Right renal cortex interstitium (tissue), 3 donors: ENCODE measurements around the gene ARPC1B. TPM values are rescaled to one million over a fixed set of nuclear protein-coding genes. Genes with fewer than 3 reads are reported as not detected.
"Not testable (repeated sequence)": the region's sequence is repeated elsewhere in the genome, so short reads cannot be mapped to it uniquely, and the experiment has no call there.

ENCODE experiments used
- DNase-seq, 3 donors: peaks; one replicate each; pipeline ENCODE4 v3.0.0-alpha.2; 2013; ENCODE audit warnings: low read depth in 3 of 3, low spot score in 2 of 3
- polyA plus RNA-seq, 3 donors: library from polyadenylated mRNA; unstranded; fragments of 120-200 nt; gene quantifications; one replicate each; pipeline ENCODE4 v1.2.1, GENCODE V29; 2013; ENCODE audit not compliant: insufficient read length in 3 of 3

Gene ARPC1B
- 10 to 100 TPM; 30.5 to 34.6 (median 32.2) TPM for polyA plus RNA-seq

GRCh38 chr7:99374111-99375064, at the start of gene ARPC1B:
Gene ARPC1B (plus strand): TSS chr7:99374730. CDS start chr7:99385715, 10,985 bp downstream.
- no peak for DNase-seq

GRCh38 chr7:99325001-99325493, 49.5 kb upstream of the ARPC1B start:
- DNase-seq = no peak

DNA sequence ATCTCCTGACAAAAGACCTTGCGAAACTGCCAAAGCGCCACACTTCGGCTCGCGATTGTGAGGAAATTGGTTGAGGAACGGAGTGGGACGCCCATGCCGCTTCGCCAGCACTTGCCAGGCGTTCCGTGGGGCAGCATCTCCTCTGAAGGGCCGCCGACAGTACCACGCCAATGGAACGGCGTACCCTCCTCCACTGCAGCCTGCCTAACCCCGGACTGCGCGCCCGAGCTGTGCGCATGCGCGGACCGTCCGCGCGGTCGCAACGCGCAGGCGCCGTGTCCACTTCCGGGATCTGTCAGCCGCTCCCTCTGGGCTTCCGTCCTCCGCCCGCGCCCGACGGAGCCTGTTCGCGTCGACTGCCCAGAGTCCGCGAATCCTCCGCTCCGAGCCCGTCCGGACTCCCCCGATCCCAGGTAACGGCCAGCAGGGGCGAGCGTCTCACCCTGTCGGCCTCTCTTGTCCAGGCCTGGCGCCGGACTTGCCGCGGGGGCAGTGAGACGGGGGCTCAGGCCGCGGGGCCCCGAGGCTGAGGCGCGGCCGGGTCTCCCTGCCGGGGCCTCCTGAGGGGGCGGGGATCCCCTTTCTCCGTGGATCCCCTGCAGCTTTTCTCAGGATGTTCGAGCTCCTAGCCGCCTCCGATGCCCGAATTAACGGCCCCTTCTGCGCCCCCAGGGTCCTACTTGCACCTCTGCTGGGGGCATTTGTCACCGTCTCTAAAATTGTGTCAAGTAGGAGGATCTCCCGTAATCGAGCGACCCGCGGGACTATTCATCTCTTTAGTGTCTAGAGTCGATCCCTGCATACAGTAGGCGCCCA, 48.7 kb upstream of the ARPC1B start, which contains the start of gene ARPC1A:
Gene ARPC1A (plus strand): TSS at position 307 of the 816 bp plus-strand sequence. CDS start 7,456 bp downstream, outside the sequence.
- DNase-seq = peak; percentile 81 to 89 (median 84)

DNA sequence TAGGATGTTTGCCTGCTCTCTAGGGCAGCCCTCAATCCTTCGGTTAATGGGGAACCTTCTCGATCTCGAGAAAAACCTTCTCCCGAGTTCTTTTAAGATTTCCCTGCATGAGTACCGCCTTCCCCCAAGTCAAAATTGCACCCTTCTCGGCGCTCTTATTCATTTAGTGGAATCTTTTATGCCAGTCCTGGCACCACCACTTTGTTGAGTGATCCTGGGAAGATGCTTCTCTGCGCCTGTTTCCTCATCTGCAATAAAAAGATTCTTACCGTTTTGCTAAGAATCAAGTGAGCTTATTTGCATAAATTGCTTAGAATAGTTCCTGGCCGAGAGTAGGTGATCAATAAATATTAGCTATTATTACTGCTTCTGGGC, 48.1 kb upstream of the ARPC1B start:
- DNase-seq = no peak

DNA sequence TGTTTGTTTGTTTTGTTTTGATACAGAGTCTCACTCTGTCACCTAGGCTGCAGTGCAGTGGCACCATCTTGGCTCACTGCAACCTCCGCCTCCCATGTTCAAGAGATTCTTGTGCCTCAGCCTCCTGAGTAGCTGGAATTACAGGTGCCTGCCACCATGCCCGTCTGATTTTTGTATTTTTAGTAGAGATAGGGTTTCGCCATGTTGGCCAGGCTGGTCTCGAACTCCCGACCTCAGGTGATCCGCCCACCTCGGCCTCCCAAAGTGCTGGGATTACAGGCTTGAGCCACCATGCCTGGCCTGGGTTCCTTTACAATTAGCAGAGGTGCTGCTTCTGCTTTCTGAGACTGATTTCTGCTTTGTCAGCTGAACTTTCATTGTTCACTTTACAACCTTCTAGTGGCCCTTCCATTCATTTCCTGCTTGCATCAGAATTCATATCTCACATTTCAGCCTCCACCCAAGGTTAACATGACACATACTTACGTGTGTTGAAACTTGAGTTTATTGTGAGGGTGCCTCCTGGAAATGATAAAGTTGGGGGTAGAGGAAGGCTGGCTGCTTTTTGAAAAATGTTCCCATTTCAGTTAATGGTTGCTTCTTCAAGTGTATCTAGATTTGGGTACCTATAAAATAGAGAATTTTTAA, 44.1 kb upstream of the ARPC1B start:
- not testable (repeated sequence) for DNase-seq

- no peak for DNase-seq
Measured at GRCh38 chr7:99331002-99331401, 43.5 kb upstream of the ARPC1B start.

DNA sequence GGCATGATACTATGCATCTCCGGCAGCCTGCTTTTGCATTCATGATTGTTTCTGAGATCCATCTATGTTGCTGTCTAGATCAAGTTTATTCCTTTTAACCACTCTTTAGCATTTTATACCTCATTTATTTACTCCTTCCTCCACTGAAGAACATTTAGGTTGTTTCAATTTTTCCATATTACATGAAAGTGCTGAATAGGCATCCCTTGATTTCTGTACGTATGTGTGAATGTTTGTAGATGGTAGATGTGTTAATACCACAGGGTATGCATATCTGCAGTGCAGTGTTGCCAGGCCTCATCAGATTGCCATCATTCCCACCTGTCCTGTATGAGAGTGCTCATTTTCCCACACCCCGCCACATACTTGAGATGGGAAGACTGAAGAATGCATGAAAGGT, 34.9 kb upstream of the ARPC1B start:
- no peak for DNase-seq

- DNase-seq = no peak
Measured at GRCh38 chr7:99340659-99341058, 33.9 kb upstream of the ARPC1B start.

- no peak for DNase-seq
Measured at GRCh38 chr7:99344061-99344647, 30.4 kb upstream of the ARPC1B start.

GRCh38 chr7:99350641-99351040, 23.9 kb upstream of the ARPC1B start:
- DNase-seq = not testable (repeated sequence)

DNA sequence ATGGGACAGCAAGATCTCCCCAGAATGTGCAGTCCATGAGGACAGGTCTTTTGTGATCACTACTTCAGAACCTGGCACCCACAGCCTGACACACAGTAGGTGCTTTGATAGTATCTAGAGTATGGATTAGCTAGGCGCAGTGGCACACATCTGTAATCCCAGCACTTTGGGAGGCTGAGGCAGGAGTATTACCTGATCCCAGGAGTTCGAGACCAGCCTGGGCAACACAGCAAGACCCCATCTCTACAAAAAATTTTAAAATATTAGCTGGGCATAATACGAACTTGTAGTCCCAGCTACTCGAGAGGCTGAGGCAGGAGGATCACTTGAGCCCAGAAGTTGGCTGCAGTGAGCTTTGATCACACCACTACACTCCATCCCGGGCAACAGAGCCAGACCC, 22.3 kb upstream of the ARPC1B start:
- no peak for DNase-seq

DNA sequence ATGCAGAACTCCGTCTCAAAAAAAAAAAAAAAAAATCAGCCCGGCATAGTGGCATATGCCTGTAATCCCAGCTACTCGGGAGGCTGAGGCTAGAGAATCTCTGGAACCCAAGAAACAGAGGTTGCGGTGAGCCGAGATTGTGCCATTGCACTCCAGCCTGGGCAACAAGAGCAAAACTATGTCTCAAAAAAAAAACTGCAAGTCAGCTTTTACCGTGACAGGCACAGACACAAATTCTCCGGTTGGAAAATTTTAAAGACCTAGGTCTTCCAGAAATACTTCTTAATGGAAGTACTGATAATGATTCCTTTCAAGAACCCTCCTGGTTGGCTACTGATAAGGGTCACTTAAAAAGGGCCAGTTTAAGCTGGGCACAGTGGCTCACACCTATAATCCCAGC, 19.4 kb upstream of the ARPC1B start:
- DNase-seq = no peak

DNA sequence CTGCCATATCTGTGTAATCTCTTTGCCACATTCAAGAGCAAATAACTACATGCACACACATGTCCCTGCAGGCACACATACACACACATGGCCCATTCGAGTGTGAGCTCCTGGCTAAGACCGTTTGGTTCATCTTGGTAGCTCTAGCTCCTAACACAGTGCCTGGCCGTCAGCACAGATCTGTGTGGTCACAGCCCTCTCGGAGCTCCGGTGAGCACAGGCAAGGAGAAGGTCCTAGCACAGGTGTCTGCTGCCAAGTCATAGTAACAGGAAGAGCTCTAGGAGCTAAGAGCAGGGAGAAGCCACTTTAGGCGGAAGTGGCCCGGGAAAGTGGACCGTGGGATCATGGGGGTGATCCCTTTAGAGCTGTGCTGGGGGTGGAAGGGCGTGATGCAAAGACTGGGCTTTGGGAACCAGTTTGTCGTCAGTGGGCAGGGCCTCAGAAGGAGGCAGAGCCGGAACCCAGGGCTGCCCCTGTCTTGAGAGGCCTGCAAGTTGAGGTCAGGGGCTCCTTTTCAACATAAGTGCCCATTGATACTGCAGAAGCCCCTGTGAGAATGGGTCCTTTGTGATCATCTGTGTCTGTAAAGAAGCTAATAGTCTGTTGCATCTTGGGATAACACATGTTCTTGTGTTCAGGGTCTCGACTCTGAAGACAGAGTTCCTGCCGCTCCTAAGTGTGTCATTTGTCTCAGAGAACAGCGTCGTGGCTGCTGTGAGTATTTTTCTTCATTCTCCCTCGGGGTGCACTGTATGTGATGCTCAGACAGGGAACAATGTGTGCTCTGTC, 16.6 kb upstream of the ARPC1B start:
- DNase-seq = no peak

DNA sequence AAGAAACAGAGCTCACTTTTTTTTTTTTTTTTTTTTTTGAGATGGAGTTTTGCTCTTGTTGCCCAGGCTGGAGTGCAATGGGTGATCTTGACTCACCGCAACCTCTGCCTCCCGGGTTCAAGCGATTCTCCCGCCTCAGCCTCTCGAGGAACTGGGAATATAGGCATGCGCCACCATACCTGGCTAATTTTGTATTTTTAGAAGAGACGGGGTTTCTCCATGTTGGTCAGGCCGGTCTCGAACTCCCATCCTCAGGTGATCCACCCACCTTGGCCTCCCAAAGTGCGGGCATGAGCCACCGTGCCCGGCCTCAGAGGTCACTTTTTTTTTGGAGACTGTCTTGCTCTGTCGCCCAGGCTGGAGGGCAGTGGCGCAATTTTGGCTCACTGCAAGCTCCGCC, 16.0 kb upstream of the ARPC1B start:
- not testable (repeated sequence) for DNase-seq

GRCh38 chr7:99359465-99360154, 14.9 kb upstream of the ARPC1B start:
- DNase-seq = no peak

DNA sequence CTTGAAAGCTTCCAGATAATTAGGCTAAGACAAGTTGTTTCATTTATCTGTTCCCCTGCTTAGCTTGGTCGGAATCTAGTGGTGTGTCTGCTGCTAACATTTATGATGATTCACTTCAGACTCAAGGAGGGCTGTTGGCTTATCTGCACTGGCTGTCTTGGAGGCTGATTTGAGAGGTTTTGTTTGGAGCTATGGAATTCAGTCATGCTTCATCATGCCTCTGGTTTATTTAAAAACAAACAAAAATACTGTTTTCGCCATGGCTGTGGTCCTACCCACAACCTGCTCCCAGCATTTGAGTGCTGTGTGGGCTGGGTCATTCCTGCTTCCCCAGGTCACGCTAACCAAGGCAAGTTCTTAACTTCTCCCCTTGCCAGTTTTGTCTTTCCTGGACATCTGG, 11.7 kb upstream of the ARPC1B start:
- no peak for DNase-seq

DNA sequence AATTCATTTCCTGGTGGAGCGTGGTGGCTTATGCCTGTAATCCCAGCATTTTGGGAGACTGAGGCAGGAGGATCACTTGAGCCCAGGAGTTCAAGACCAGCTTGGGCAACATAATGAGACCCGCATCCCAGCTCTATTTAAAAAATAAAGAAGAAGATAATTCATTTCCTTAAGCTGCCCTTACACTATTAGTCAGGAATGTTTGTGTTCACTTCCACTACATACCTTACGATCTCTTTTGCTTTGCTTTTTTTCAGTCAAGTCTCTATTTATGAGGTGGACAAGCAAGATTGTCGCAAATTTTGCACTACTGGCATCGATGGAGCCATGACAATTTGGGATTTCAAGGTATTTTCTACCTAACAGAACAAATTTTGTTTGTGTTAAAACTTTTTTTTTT, 11.2 kb upstream of the ARPC1B start:
- no peak for DNase-seq

- DNase-seq = no peak
Measured at GRCh38 chr7:99365318-99366141, 9.0 kb upstream of the ARPC1B start.
